IMR-90 (cell line): ENCODE measurements around the gene KLF11.
A peak's percentile ranks its signal among the peaks of the same experiment; 100 is the strongest.

Experiments used
- MAZ ChIP-seq: IDR thresholded peaks from 2 replicates; pipeline ENCODE4 v1.6.1; 2012; ENCODE audit warnings: low read depth, mild to moderate bottlenecking, low read length, improper control_type of control experiment, moderate library complexity, borderline replicate concordance
- NFE2L2 ChIP-seq: fragments of 150-350 bp; IDR thresholded peaks from 2 replicates; pipeline ENCODE4 v1.6.1; 2016; ENCODE audit warnings: low read depth, mild to moderate bottlenecking, low read length
- POLR2A ChIP-seq: IDR thresholded peaks from 2 replicates; pipeline ENCODE4 v1.6.1; 2012; ENCODE audit warnings: mild to moderate bottlenecking, low read depth, low read length
- TF ChIP-seq, protein P1 (sequence below): conservative IDR thresholded peaks from 2 replicates; pipeline ENCODE4 v1.5.1; 2012; ENCODE audit warnings: mild to moderate bottlenecking, low read depth, low read length, improper control_type of control experiment

DNA sequence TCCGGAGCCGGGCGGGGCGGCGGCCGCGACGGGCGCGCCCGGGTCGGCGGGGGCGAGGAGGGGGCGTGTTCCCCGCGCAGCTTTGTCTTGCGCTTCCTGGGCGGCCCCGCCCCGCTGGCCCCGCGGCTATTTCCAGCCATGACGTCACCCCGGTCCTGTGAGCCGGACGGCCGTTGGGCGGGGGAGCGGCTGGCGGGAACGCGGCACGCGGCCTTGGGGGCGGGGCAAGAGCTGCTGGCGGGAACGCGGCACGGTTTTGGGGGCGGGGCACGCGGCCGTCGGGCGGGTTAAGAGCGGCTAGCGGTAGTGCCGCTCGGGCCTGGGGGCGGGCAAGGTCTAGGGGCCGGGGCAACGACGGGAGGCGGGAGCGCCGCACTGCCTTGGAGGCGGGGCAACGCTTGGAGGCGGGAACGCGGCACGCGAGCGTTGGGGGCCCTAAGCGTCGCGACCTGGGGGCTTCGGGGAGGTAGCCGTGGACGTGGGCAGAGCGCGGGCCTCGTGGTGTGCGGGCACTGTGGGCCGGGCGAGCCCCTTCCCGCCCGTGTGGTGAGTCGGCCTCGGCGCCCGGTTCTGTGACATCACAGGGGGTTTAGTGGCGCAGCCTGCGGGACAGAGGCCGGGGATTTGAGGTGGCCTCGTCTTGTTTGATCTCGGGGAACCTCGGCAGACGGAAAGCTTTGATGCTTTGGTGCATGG lies 704 bp downstream of the KLF11 start:
- TF ChIP-seq POLR2A (no peak), NFE2L2 (no peak), MAZ (peak; percentile 66; the same call in 1 of the 2 replicates)
- TF ChIP-seq, protein P1, sequence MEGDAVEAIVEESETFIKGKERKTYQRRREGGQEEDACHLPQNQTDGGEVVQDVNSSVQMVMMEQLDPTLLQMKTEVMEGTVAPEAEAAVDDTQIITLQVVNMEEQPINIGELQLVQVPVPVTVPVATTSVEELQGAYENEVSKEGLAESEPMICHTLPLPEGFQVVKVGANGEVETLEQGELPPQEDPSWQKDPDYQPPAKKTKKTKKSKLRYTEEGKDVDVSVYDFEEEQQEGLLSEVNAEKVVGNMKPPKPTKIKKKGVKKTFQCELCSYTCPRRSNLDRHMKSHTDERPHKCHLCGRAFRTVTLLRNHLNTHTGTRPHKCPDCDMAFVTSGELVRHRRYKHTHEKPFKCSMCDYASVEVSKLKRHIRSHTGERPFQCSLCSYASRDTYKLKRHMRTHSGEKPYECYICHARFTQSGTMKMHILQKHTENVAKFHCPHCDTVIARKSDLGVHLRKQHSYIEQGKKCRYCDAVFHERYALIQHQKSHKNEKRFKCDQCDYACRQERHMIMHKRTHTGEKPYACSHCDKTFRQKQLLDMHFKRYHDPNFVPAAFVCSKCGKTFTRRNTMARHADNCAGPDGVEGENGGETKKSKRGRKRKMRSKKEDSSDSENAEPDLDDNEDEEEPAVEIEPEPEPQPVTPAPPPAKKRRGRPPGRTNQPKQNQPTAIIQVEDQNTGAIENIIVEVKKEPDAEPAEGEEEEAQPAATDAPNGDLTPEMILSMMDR: no peak
